Prostate gland (tissue), 2 donors: ENCODE measurements around the gene PPP1R12C. TPM values are rescaled to one million over a fixed set of nuclear protein-coding genes. Genes with fewer than 3 reads are reported as not detected.

Source experiments
- DNase-seq: peaks from one replicate; pipeline ENCODE4 v3.0.0-alpha.2; 2019; ENCODE audit warnings: low spot score
- H3K27ac ChIP-seq, 2 donors: fragments of 200-600 bp; sonication (generic); 2 replicates each; pipeline ENCODE4 v1.5.1; 2017 to 2019
- H3K27me3 ChIP-seq: fragments of 200-600 bp; sonication (generic); replicated peaks from 2 replicates; pipeline ENCODE4 v1.5.1; 2019; ENCODE audit not compliant: insufficient read depth
- H3K36me3 ChIP-seq, 2 donors: fragments of 200-600 bp; sonication (generic); 1 replicate in 1 of 2; 2 replicates in 1 of 2; pipeline versions ENCODE4 v1.5.1 to v1.8.1; 2017 to 2019
- H3K4me1 ChIP-seq: fragments of 200-600 bp; sonication (generic); replicated peaks from 2 replicates; pipeline ENCODE4 v1.5.1; 2019
- H3K4me3 ChIP-seq, 2 donors: fragments of 200-600 bp; sonication (generic); 2 replicates each; pipeline ENCODE4 v1.5.1; 2017 to 2019
- H3K9me3 ChIP-seq: fragments of 200-600 bp; sonication (generic); 2 replicates; pipeline ENCODE4 v1.5.1; 2017
- POLR2A ChIP-seq: fragments of 450-650 bp; IDR thresholded peaks from one replicate; pipeline ENCODE4 v1.6.1; 2016; ENCODE audit warnings: antibody characterized with exemption, mild to moderate bottlenecking
- POLR2AphosphoS5 ChIP-seq: sonication (generic); formaldehyde crosslinking; IDR thresholded peaks from one replicate; pipeline ENCODE4 v1.6.1; 2017; ENCODE audit warnings: antibody characterized with exemption
- WGBS: methylation state at CpG from one replicate; pipeline ENCODE4 v1.1.5; 2018; 5-methylcytosine and 5-hydroxymethylcytosine counted together
- intact Hi-C: fragments of 100-400 bp; cut with DNase I; formaldehyde crosslinking; loops from one replicate; pipeline ENCODE4 v1.14.2; 2022
- total RNA-seq, 2 donors: library from RNA; depleted of rRNA; stranded (reverse); fragments of >200 nt; gene quantifications; one replicate each; pipeline ENCODE4 v1.1.0, GENCODE V29; 2016
- TF ChIP-seq, protein P1 (sequence below), 4 experiments: fragments of 200-600 bp in 2 of 4; fragments of 450-650 bp in 2 of 4; sonication (generic) in 2 of 4; IDR thresholded peaks; 1 replicate in 3 of 4; 2 replicates in 1 of 4; pipeline ENCODE4 v1.5.1; 2016 to 2019; ENCODE audit warnings: antibody characterized with exemption in 4 of 4, mild to moderate bottlenecking in 2 of 4, moderate library complexity in 2 of 4

Gene PPP1R12C
- total RNA-seq, 2 donors from 2014 or later = 67.8 to 164 TPM

GRCh38 chr19:55044771-55045716, 72.4 kb downstream of the PPP1R12C start:
- Histone ChIP-seq H3K36me3 (peaks cover 13 to 32% of the 10 kb centered on the region in 2 donors), H3K4me1 (no peaks in the 10 kb centered on the region), H3K27me3 (no peaks in the 10 kb centered on the region), H3K9me3 (no peaks in the 10 kb centered on the region), H3K4me3 (no peak overlapping the region), H3K27ac (no peak overlapping the region)
- TF ChIP-seq POLR2AphosphoS5 (no peak), POLR2A (no peak)
- TF ChIP-seq, protein P1, sequence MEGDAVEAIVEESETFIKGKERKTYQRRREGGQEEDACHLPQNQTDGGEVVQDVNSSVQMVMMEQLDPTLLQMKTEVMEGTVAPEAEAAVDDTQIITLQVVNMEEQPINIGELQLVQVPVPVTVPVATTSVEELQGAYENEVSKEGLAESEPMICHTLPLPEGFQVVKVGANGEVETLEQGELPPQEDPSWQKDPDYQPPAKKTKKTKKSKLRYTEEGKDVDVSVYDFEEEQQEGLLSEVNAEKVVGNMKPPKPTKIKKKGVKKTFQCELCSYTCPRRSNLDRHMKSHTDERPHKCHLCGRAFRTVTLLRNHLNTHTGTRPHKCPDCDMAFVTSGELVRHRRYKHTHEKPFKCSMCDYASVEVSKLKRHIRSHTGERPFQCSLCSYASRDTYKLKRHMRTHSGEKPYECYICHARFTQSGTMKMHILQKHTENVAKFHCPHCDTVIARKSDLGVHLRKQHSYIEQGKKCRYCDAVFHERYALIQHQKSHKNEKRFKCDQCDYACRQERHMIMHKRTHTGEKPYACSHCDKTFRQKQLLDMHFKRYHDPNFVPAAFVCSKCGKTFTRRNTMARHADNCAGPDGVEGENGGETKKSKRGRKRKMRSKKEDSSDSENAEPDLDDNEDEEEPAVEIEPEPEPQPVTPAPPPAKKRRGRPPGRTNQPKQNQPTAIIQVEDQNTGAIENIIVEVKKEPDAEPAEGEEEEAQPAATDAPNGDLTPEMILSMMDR (IDR thresholded peaks at IDR 0.05) = no peak
- intact Hi-C loops = no loop called here
- no peak for DNase-seq
- WGBS = 96% methylated on average over 30 of the region's 30 CpGs

- TF ChIP-seq POLR2AphosphoS5 = no peak
- no peak for TF ChIP-seq POLR2A
- TF ChIP-seq, protein P1 (IDR thresholded peaks at IDR 0.05) = no peak
- Histone ChIP-seq H3K4me1 (no peaks in the 10 kb centered on the region), H3K9me3 (no peaks in the 10 kb centered on the region), H3K4me3 (no peak overlapping the region), H3K27ac (no peak overlapping the region), H3K36me3 (peaks cover 13 to 32% of the 10 kb centered on the region in 2 donors), H3K27me3 (no peaks in the 10 kb centered on the region)
- intact Hi-C loops = no loop called here
- DNase-seq = no peak
- 90% methylated on average over 5 of the region's 5 CpGs for WGBS
Observed at GRCh38 chr19:55044286-55044685, 73.2 kb downstream of the PPP1R12C start.

- H3K27me3 ChIP-seq = no peaks in the 10 kb centered on the region
- TF ChIP-seq, protein P1 (IDR thresholded peaks at IDR 0.05) = no peak
- TF ChIP-seq POLR2AphosphoS5 (no peak), POLR2A (no peak)
- H3K36me3 ChIP-seq = peaks cover 5 to 31% of the 10 kb centered on the region in 2 donors
- intact Hi-C loops = no loop called here
- no peak overlapping the region for H3K4me3 ChIP-seq
- WGBS = 66% methylated on average over 11 of the region's 11 CpGs
- DNase-seq = no peak
- H3K27ac ChIP-seq = no peak overlapping the region
- no peaks in the 10 kb centered on the region for H3K9me3 ChIP-seq
- H3K4me1 ChIP-seq = no peaks in the 10 kb centered on the region
Observed at GRCh38 chr19:55042688-55043087, 74.7 kb downstream of the PPP1R12C start.

DNA sequence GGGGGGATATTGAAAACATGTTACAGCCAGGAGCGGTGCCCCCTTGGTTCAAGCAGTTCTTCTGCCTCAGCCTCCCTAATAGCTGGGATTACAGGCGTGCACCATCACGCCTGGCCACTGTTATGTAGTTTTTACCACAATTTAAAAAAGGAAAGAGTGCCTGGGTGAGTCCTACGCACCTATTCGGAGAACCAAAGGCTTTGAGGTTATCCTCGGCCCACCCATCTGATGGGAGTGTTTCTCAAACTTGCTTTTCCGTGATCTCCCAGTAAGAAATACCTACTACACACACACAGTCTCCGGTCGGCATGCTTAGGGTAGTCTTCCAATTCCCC, 75.1 kb downstream of the PPP1R12C start:
- H3K27ac ChIP-seq = no peak overlapping the region
- no peaks in the 10 kb centered on the region for H3K9me3 ChIP-seq
- H3K27me3 ChIP-seq = no peaks in the 10 kb centered on the region
- WGBS = 89% methylated on average over 9 of the region's 9 CpGs
- H3K36me3 ChIP-seq = peaks cover 2 to 27% of the 10 kb centered on the region in 2 donors
- H3K4me1 ChIP-seq = no peaks in the 10 kb centered on the region
- TF ChIP-seq, protein P1 (IDR thresholded peaks at IDR 0.05) = no peak
- no peak for TF ChIP-seq POLR2A
- no peak for TF ChIP-seq POLR2AphosphoS5
- no peak for DNase-seq
- intact Hi-C loops = no loop called here
- no peak overlapping the region for H3K4me3 ChIP-seq
